ENCODE data around the gene RTN4.

DNA sequence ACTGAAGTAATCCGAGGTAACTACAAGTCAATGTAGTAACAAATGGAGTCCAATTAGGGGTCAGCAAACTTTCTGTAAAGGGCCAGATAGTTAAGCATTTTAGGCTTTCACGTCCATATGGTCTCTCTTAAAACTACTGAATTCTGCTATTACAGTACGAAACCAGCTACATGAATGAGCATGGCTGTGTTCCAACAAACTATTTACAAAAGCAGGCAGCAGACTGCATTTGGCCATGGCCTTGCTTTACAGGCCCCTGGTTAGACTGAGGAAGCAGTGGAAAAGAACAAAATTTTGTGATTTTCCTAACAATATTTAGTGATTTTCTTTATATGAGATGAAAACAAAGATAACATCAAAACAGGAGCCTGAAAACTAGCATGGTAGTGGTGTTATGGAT is 64.0 kb downstream of the RTN4 start:
- TF ChIP-seq, protein P1, sequence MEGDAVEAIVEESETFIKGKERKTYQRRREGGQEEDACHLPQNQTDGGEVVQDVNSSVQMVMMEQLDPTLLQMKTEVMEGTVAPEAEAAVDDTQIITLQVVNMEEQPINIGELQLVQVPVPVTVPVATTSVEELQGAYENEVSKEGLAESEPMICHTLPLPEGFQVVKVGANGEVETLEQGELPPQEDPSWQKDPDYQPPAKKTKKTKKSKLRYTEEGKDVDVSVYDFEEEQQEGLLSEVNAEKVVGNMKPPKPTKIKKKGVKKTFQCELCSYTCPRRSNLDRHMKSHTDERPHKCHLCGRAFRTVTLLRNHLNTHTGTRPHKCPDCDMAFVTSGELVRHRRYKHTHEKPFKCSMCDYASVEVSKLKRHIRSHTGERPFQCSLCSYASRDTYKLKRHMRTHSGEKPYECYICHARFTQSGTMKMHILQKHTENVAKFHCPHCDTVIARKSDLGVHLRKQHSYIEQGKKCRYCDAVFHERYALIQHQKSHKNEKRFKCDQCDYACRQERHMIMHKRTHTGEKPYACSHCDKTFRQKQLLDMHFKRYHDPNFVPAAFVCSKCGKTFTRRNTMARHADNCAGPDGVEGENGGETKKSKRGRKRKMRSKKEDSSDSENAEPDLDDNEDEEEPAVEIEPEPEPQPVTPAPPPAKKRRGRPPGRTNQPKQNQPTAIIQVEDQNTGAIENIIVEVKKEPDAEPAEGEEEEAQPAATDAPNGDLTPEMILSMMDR (IDR thresholded peaks at IDR 0.05): no peak
- no peak for TF ChIP-seq POLR2A (IDR thresholded peaks at IDR 0.05)

Measured in heart left ventricle (tissue), 13 donors.